SK-N-MC (cell line): ENCODE measurements around the gene CBFA2T2.

Experiments used
- DNase-seq: peaks from one replicate; pipeline ENCODE4 v3.0.0-alpha.2; 2011; ENCODE audit warnings: low read depth, low spot score
- H3K27ac ChIP-seq: fragments of 200-600 bp; sonication (generic); 2 replicates; pipeline ENCODE4 v1.5.1; 2016; ENCODE audit warnings: mixed run types
- H3K36me3 ChIP-seq: fragments of 200-600 bp; sonication (generic); 2 replicates; pipeline ENCODE4 v1.6.1; 2017; ENCODE audit warnings: antibody characterized with exemption, low read length, mixed read lengths; ENCODE audit not compliant: insufficient read depth
- H3K4me3 ChIP-seq: fragments of 200-600 bp; sonication (generic); 2 replicates; pipeline ENCODE4 v1.5.1; 2016
- H3K9ac ChIP-seq: fragments of 200-600 bp; sonication (generic); 2 replicates; pipeline ENCODE4 v1.8.0; 2017; ENCODE audit warnings: mixed run types, mixed read lengths; ENCODE audit not compliant: insufficient read length
- H3K9me3 ChIP-seq: fragments of 200-600 bp; sonication (generic); 2 replicates; pipeline ENCODE4 v1.6.1; 2017; ENCODE audit warnings: low read depth, mild to moderate bottlenecking, antibody characterized with exemption, low read length, moderate library complexity, mixed read lengths
- EZH2 ChIP-seq: fragments of 200-600 bp; sonication (generic); IDR thresholded peaks from one replicate; pipeline ENCODE4 v1.6.1; 2017; ENCODE audit warnings: antibody characterized with exemption
- FOXP2 ChIP-seq: optimal IDR thresholded peaks from 2 replicates; pipeline ENCODE3; 2011; ENCODE audit warnings: mild to moderate bottlenecking, moderate library complexity; ENCODE audit not compliant: insufficient read depth; ENCODE audit errors: extremely low read length, control extremely low read depth
- POLR2AphosphoS5 ChIP-seq: IDR thresholded peaks from 2 replicates; pipeline ENCODE4 v1.6.1; 2012; ENCODE audit warnings: mild to moderate bottlenecking, low read depth, low read length, borderline replicate concordance

The CBFA2T2 gene

GRCh38 chr20:33663161-33664084 is 173.5 kb downstream of the CBFA2T2 start:
- Histone ChIP-seq H3K36me3 (peaks cover 1% of the 10 kb centered on the region; the same call in 1 of the 2 replicates), H3K9ac (peak overlapping the region; percentile 79), H3K9me3 (no peaks in the 10 kb centered on the region), H3K27ac (peak overlapping the region; percentile 56; the same call in 1 of the 2 replicates), H3K4me3 (peak overlapping the region; percentile 97)
- no peak for DNase-seq
- TF ChIP-seq EZH2 = no peak
- TF ChIP-seq FOXP2 = no peak
- peak; percentile 85 for TF ChIP-seq POLR2AphosphoS5

- peak overlapping the region; percentile 56; the same call in 1 of the 2 replicates for H3K27ac ChIP-seq
- H3K4me3 ChIP-seq = peak overlapping the region; percentile 97
- no peak for TF ChIP-seq FOXP2
- no peak for TF ChIP-seq POLR2AphosphoS5
- TF ChIP-seq EZH2 = no peak
- peak overlapping the region; percentile 79 for H3K9ac ChIP-seq
- no peak for DNase-seq
- no peaks in the 10 kb centered on the region for H3K9me3 ChIP-seq
- peaks cover 7% of the 10 kb centered on the region for H3K36me3 ChIP-seq
Measured at GRCh38 chr20:33664085-33664761, 174.3 kb downstream of the CBFA2T2 start.

GRCh38 chr20:33664762-33665144 is 174.9 kb downstream of the CBFA2T2 start:
- no peak overlapping the region for H3K4me3 ChIP-seq

GRCh38 chr20:33666293-33667244 is 176.7 kb downstream of the CBFA2T2 start, which contains the start of gene ACTL10:
Gene ACTL10 (plus strand): TSS chr20:33666943. CDS start chr20:33667498, 555 bp downstream.
- Histone ChIP-seq H3K4me3 (no peak within 1 kb of the TSS), H3K9ac (no peak within 1 kb of the TSS), H3K9me3 (no peaks in the 10 kb centered on the region), H3K27ac (no peak within 1 kb of the TSS), H3K36me3 (peaks cover 7% of the 10 kb centered on the region)
- DNase-seq = no peak
- TF ChIP-seq EZH2 (no peak), FOXP2 (no peak), POLR2AphosphoS5 (no peak)

More at GRCh38 chr20:33664762-33665144, 174.9 kb downstream of the CBFA2T2 start:
- Histone ChIP-seq H3K9ac (no peak overlapping the region), H3K9me3 (no peaks in the 10 kb centered on the region), H3K36me3 (peaks cover 7% of the 10 kb centered on the region), H3K27ac (no peak overlapping the region)
- no peak for DNase-seq
- no peak for TF ChIP-seq EZH2
- TF ChIP-seq FOXP2 = no peak
- TF ChIP-seq POLR2AphosphoS5 = no peak

GRCh38 chr20:33667245-33667675 is 177.4 kb downstream of the CBFA2T2 start:
- no peak overlapping the region for H3K4me3 ChIP-seq
- no peak overlapping the region for H3K27ac ChIP-seq
- no peak for DNase-seq
- no peak for TF ChIP-seq FOXP2
- no peak for TF ChIP-seq POLR2AphosphoS5
- TF ChIP-seq EZH2 = no peak
- H3K9ac ChIP-seq = no peak overlapping the region
- no peaks in the 10 kb centered on the region for H3K9me3 ChIP-seq
- H3K36me3 ChIP-seq = peaks cover 7% of the 10 kb centered on the region

- Histone ChIP-seq H3K36me3 (peaks cover 7% of the 10 kb centered on the region), H3K27ac (no peak overlapping the region), H3K4me3 (no peak overlapping the region), H3K9ac (no peak overlapping the region), H3K9me3 (no peaks in the 10 kb centered on the region)
- no peak for DNase-seq
- TF ChIP-seq POLR2AphosphoS5 = no peak
- TF ChIP-seq FOXP2 = no peak
- no peak for TF ChIP-seq EZH2
Measured at GRCh38 chr20:33667676-33668465, 178.0 kb downstream of the CBFA2T2 start.

GRCh38 chr20:33668466-33669155 is 178.7 kb downstream of the CBFA2T2 start:
- no peak for DNase-seq
- no peak overlapping the region for H3K27ac ChIP-seq
- no peak overlapping the region for H3K4me3 ChIP-seq
- TF ChIP-seq EZH2 = no peak
- no peak for TF ChIP-seq FOXP2
- TF ChIP-seq POLR2AphosphoS5 = no peak
- no peaks in the 10 kb centered on the region for H3K9me3 ChIP-seq
- H3K36me3 ChIP-seq = peaks cover 7% of the 10 kb centered on the region
- no peak overlapping the region for H3K9ac ChIP-seq
